HG03097 (cell line): ENCODE measurements around the gene ZFYVE28.

Experiments
- ATAC-seq: cut with Tn5 transposase; IDR thresholded peaks from one replicate; pipeline ENCODE4 v1.9.1; 2021; ENCODE audit not compliant: unreplicated experiment, low FRiP score

ZFYVE28 gene

DNA sequence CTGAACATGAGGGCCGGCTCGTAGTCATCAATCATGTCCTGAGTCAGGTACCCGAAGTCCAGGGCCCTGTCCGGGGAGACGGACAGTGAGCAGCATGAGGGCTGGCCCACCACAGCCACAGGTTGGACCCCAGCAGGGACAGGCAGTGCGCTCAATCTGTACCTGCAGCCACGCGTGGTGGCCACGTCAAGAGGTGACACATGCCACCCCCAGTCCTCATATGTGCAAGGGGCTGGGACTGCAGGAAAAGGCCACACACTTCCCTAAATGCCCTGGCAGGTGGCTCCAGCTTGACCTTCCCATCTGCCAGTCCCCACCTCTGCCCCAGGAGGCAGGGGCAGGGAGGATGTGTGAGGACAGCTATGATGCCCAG, 82.7 kb downstream of the ZFYVE28 start:
- ATAC-seq = no peak

DNA sequence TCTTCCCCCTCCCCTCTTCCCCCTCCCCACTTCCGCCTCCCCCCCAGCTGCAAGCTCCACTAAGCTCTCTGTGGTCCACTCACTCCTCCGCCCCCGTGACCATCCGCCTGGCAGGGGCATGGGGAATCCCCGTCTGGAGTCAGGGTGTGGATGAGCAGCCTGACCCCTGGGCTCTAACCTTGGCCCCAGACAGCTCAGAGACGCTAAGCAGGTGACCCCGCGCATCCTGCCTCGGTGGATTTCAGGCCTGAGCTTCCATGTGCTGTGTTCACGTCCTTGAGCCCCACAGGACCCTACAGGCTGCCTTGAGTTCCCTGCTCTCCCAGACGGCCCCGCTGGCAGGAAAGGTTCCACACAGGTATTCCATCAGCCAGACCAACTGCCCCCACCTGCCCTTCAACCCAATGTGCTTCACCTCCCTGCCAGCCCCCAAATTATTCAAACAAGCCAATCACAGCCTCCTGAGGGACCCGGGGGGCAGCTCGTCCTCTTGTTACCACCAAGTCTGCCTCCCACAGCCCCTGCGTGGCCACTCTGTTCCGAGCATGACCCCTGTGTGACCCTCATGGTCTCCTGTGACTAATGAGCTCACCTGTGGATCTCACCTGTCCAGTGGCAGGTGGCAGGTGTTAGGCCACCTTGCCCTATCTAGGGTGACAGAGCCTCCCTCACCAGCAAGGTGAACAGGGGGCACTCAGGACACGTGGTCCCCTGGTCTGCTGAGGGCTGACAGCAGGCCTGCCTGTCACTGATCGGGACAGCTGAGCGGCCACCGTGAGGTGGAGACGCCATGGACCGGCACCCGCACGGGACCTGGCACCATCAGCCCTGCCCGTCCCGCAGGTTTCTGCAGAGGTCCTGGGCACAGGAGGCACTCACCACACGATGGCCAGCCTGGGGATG, 83.4 kb downstream of the ZFYVE28 start:
- ATAC-seq = no peak

DNA sequence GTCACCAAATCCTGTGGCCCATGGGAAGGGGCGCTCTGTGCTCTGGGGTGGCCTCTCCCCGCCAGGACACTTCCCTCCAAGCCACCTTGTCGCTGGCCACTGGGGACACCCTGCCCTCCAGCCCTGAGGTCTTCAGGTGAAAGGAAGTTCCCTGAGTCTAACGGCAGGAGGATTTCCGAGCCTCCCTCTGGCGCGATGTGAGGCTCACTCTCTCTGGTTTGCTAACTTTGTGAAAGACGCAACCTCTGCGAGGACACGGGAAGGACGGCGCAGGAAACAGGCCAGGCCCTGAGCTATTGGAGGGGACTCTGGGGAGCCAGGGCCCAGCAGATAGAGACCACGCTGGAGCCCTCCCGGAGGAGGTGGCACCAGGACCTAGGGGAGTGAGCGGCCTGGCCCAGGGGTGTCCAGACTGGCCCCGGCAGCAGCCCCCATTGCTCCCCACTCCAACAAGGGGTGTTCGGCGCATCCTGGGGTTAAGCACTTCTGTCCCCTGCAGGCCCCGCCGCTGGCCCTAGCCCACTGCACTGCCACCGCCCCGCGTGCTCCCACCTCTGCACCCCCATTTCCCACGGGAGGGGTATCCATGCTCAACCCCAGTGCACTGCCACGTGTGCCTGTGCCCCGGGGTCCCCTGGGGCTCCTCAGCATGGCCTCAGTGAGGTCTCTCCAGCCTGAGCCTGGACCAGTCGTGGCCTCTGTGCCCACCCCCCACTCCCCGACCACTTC, 84.4 kb downstream of the ZFYVE28 start:
- no peak for ATAC-seq

DNA sequence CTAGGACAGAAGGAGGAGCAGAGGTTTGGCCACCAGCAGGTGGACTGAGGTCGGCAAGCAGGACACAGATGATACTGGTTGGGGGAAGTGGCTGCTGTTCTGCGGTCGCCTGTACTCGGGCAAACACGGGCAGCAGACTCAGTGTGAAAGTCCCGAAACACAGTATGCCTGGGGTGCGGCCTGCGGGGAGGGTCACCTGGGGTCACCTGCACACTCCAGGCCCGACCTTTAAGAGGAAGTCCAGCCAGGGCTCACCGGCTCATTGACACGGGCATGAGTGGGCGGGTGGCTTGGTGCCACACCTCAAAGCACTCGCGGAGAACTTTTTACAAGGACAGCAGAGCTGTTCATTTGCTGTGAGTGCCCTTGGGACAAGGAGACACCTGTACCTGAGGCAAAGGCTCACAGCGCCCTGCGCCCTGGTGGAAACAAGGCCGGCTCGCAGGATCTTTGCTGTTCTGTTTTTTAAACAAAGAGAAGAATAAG, 85.0 kb downstream of the ZFYVE28 start:
- ATAC-seq = no peak

DNA sequence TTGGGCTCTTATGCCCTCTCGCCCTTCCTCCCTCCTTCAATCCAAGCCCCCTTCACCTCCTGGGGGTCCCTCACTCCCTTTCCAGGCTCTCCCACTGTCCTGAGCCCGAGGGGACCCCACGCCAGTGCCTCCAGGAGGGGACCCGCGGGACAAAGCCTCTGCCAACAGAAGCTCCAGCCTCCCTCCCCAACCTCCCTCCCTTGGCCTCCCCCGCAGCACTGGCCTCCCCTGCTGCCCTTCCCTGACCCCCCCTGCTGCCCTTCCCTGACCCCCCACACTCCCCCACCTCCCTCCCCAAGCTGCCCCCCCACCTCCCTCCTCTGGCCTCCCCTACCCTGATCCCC, 85.5 kb downstream of the ZFYVE28 start:
- ATAC-seq = no peak

DNA sequence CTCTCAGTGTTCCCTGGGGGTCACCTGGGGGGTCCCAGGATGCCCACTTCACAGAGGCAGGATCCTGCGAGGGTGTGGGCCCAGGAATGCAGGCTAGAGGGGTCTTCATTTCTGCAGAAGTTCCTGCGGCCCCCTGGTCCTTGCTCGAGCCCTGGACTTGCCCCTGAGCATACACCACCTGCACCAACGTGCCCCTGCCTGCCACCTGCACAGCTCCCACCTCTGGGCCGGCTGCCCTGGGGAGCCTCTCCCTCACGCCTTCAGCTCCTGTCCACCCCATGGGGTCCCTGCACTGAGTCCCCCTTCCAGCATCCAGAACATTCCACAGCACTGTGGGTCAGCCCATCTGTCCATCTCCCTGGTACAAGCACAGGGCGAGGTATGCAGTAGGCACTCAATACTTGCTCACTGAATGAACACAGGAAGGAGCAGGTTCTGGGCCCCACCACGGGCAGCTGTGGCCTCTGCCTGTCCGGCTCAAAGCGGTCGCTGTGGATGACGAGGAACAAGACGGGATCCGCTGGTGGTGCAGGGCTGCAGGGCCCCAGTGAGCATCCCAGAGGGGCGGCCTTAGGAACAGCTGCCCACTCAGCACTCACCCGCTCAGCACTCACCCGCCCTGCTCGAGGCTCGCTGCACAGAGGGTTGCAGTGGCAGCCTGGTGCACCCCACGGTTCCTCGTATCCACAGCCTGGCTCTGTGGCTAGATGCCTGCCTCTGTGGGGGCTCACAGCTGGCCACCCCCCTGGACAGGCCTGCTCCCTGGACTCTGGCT, 86.1 kb downstream of the ZFYVE28 start:
- no peak for ATAC-seq

DNA sequence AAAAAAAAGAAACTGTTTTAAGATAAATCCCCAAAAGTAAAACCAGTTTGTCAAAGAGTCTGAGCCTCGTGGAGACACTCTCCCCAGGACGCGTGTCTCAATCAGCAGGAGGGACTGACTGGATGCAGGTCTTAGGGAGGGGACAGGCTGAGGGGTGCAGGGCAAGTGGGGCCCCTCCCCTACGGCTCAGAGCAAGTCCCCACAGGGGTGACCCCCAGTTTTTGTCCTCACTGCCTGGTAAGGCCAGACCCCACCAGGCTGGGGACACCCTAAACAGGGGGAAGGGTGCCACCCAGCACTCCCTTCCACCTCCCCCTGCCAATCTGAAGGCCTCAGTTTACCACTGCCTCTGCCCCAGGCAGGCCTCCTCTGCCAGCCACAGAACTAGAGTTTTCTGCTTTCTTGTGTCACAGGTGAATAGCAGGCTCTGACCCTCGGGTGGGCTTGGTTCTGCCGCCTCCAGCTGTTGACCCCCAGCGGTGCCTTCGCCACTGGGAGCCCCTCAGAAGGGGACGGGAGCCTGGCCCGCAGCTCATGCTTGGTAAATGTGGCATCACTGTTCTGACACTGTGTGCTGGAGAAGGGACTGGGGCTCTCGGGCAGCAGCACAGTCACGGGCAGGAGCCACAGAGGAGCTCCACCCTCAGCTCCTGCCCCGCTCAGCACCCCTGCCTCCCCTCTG, 86.8 kb downstream of the ZFYVE28 start:
- no peak for ATAC-seq

DNA sequence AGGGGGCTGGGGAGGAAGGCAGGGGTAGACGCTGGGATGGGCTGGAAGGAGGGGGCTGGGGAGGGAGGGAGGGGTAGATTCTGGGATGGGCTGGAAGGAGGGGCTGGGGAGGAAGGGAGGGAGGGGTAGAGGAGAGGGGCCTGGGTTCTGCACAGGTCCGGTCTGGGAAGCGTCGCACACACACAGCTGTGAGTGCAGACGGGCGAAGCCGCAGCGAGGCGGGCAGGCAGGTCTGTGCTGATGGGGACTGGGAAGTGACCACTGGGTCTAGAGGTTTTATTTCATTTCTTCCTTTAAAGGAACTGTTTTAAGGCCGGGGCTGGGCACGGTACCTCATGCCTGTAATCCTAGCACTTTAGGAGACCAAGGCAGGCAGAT, 87.4 kb downstream of the ZFYVE28 start:
- no peak for ATAC-seq

DNA sequence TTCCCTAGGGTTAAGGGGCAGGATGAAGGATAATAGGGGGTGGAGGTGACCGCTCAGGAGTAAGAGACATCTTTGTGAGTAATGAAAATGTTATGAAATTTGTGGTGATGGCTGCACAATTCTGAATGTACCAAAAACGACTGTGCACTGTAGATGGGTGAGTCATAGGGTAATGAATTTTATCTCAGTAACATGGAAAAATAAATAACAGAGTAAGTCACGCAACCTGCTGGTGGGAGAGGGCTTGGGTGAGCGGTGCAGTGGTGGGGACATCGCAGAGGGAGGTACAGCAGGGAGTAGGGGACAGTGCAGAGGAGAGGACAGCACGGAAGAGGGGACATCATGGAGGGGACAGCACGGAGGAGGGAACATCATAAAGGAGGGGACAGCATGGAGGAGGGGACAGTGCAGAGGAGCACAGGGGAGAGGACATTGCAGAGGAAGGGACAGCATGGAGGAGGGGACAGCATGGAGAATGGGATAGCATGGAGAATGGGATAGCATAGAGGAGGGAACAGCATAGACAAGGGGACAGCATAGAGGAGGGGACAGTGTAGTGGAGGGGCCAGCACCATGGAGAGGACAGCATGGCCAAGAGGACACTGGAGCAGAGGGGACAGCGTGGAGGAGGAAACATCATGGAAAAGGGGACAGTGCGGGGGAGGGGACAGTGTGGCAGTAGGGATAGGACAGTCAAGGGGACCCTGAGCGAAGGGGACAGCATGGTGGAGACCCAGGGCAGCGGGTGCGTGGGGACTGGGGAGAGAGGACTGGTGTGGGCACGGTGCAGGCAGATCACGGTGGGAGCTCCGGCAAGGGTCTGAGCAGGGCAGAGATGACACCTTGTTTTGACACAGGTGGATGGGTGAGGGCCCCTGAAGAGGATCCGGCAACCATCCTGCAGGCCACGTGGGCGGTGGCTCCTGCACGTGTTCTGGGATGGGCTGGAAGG, 88.1 kb downstream of the ZFYVE28 start:
- no peak for ATAC-seq

DNA sequence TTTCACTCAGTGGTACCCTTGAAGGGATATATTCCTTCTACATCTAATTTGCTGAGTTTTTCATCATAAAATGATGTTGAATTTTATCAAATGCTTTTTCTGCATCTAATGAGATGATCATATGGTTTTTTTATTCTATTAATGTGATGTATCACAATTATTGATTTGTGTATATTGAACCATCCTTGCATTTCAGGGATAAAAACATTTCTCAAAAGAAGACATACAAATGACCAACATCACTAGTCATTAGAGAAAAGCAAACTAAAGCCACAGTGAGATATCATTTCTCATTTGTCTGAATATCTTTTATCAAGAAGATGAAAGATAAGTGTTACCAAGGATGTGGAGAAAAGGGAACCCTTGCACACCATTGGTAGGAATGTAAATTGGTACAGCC, 90.9 kb downstream of the ZFYVE28 start:
- ATAC-seq = no peak

DNA sequence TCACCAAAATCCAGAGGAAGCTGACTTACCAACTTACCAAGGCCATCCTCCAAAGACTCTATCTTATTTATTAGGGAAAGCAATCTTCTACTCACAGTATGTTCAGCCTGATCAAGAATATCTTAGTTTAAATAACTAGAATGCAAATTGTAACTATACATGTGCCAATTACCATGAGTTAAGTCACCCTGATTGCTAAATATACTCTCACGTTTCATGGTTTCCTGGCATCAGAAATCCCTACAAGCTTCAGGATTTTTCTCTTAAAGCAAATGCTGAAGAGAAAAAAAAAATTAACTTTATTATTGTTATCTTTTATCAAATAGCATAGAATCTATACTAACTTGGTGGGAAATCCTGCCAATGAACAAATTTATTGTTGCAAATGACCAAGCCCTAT, 93.6 kb downstream of the ZFYVE28 start:
- no peak for ATAC-seq

DNA sequence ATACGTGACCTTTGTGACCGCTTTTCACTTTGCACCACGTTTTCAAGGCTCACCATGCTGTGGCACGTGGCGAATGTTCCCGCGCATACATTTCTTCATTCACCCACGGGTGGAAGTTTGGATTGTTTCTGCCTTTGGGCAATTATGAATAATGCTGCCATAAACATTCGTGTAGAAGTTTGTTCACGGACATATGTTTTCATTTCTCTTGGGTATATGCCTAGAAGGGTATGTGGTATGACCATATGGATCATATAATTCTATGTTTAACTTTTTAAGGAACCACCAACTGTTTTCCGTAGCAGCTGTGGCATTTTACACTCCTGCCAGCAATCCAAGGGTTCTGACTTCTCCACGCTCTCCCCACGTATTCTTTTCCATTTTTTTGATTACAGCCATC, 95.6 kb downstream of the ZFYVE28 start:
- ATAC-seq = no peak

DNA sequence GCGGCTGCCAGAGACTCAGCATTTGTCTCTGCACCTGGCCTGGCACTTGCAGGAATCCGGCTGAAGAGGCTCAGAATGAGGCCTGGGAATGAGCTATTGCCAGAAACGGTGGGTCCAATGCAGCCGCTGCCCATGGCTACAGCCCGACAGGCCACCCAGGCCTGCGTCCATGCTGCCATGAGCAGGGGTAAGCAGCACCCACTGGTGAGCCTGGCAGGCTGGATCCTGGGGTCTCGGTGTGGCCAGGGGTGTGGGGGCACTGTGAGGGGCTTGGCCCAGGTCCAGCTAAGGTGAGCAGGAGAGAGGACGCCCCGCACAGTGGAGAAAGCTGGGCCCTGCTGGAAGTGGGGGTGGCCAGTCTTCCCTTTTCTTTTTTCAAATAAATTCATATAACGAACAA, 96.2 kb downstream of the ZFYVE28 start:
- ATAC-seq = no peak

DNA sequence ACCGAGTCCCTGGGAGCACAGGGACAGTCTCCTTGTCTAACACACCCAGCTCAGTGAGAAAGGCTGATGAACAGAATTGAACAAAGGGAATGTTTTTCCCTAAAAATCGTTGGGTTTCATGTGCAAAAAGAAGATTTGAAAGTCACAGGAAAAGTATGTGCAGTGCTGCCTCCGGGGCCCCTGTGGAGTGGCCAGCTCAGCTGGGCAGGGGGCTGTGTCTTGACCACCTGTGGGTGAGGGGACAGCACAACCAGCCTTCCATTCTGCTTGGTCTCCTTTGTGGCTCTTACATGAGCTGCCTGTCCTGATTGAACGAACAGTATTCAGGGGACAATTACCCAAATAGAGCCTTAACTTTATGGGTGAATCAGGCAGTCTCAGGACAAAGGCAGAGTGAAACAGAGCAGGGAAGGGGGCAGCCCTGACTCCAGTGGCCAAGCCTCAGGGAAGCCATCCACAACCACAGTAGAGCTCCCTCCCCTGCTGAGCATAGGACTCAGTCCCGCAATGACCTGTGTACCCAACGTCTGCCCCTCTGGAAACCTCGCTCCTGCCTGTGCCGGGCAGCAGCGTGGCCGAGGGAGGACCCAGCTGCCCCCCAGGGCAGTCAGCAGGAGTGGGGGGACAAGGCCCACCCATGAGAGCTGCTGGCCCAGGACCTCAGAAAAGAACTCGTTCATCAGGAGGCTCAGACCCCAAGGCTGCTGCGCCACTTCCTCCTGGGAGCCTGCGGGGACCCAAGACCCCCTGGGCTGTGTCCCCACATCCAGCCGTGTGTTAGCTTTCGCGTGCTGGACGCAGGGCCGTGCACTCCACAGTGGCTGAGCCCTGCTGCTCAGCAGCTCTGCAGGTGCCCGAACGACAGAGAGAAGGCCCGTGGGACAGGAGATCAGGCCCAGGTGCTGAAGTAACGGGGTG, 96.9 kb downstream of the ZFYVE28 start:
- no peak for ATAC-seq

DNA sequence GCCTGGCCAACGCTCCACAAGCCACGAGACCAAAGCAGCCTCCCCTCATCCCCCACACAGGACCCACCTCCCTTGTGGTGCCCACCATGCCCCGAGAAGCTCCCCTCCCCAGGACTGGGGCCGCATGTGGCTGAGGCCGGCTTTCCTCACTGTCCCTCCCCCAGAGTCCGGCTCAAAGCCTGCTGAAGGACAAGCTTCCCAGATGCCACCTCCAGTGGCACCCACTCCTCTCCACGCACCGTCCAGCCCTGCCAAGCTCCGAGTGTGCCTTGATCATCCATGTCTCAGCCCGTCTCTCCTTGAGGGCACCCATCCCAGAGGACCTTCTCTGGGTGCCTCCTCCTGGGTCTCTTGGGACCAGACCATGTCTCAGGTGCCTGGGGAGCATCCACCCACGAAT, 97.7 kb downstream of the ZFYVE28 start:
- ATAC-seq = no peak

DNA sequence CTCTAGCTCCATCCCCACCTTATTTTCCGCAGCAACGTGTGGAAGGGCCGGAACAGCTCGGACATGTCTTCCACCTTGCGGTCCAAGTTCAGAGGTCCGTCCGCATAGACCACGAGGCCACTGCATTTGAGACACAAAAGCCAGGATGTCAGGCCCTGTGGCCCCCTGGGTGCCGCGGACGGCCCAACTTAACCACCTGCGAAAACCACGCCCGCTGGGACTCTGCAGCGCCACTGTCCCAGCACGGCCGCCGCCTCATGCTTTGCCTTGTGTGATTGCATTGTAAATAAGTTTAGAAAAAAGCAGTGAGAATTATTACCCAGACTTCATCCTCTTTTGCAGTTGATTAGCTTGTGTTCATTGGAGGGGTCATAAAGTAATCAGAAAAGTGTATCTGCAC, 98.3 kb downstream of the ZFYVE28 start:
- ATAC-seq = no peak

DNA sequence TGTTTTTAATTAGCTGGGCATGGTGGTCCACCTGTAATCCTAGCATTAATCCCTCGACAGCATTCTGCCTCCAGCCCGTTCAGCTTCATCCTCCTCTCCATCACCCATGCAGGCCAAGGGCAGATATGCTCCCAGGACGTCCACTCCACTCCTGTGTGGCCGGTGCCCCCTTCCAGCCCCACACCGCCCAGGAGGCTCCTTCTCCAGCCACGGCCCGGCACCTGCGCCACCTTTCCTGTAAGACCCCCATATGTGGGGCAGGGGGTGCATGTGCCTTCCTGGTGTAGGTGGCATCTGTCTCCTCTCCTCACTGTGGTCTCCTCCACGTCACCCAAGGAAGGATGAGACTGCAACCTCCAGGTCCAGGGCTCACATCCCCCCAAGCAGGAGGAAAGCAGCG, 99.6 kb downstream of the ZFYVE28 start:
- no peak for ATAC-seq

DNA sequence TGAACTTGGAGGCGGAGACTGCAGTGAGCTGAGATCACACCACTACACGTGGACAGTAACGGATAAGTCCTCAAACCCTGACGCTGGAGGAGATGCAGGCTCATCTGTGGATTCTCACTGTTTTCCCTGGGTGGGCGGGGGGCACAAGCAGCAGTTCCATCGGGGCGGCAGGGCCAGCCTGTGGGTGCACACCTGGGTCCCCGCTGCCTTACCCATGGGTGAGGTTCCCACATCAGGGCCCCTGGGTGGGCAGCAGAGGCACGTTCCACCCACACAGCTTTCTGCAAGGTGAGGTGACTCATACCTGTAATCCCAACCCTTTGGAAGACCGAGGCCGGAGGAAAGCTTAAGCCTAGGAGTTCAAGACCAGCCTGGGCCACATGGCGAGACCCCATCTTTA, 100.0 kb downstream of the ZFYVE28 start:
- no peak for ATAC-seq

DNA sequence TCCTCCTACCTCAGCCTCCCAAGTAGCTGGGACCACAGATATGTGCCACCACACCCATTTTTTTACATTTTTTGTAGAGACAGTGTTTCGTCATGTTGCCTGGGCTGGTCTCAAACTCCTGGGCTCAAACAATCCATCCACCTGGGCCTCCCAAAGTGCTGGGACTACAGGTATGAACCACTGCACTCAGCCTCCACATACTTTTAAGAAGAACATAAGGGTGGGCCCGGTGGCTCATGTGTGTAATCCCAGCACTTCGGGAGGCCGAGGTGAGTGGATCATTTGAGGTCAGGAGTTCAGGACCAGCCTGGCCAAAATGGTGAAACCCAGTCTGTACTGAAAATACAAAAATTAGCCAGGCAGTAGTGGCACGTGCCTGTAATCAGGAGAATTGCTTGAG, 105.1 kb downstream of the ZFYVE28 start:
- ATAC-seq = no peak
